ENCODE measurements around the gene LGALS3BP. TPM values are rescaled to one million over a fixed set of nuclear protein-coding genes. Genes with fewer than 3 reads are reported as not detected.
A peak's percentile ranks its signal among the peaks of the same experiment; 100 is the strongest.

LGALS3BP gene
- total and polyA plus RNA-seq, 2 of the 13 experiments (the other 11 are each of a cell fraction or from before 2014, with no cell fraction given) = 137 to 332 TPM

DNA sequence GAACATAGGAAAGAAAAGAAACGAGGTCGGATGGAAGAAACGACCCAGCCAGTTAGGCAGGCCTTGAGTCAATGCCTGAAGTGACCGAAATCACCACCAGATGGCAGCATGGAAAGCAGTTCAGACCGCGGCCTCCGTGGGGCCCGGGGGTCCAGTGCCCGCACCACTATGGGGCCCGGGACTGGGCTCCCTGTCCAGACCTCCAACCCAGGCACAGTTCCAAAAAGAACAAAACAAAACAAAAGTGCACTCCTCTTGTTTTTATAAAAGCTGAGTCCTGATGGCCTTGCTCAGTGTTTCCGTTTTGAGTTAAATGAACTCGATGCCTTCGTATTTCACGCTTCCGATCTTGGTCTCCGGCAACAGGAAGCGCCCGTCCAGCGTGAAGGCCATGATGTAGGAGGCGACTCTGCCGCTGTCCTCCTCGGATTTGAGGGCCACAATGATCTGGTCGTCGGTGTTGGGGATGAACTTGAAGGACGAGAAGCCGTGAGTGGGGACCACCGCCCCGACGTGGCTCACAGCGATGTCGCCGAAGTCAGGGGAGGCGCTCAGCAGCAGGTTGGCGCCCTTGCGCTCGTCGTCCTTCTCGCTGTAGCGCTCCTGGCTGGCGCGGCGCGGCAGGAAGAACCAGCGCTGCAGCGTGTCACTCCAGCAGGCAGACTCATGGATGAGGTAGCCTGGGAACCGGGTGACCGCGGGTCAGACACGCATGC is 13.7 kb upstream of the LGALS3BP start (continued):
- TF ChIP-seq, protein P1, sequence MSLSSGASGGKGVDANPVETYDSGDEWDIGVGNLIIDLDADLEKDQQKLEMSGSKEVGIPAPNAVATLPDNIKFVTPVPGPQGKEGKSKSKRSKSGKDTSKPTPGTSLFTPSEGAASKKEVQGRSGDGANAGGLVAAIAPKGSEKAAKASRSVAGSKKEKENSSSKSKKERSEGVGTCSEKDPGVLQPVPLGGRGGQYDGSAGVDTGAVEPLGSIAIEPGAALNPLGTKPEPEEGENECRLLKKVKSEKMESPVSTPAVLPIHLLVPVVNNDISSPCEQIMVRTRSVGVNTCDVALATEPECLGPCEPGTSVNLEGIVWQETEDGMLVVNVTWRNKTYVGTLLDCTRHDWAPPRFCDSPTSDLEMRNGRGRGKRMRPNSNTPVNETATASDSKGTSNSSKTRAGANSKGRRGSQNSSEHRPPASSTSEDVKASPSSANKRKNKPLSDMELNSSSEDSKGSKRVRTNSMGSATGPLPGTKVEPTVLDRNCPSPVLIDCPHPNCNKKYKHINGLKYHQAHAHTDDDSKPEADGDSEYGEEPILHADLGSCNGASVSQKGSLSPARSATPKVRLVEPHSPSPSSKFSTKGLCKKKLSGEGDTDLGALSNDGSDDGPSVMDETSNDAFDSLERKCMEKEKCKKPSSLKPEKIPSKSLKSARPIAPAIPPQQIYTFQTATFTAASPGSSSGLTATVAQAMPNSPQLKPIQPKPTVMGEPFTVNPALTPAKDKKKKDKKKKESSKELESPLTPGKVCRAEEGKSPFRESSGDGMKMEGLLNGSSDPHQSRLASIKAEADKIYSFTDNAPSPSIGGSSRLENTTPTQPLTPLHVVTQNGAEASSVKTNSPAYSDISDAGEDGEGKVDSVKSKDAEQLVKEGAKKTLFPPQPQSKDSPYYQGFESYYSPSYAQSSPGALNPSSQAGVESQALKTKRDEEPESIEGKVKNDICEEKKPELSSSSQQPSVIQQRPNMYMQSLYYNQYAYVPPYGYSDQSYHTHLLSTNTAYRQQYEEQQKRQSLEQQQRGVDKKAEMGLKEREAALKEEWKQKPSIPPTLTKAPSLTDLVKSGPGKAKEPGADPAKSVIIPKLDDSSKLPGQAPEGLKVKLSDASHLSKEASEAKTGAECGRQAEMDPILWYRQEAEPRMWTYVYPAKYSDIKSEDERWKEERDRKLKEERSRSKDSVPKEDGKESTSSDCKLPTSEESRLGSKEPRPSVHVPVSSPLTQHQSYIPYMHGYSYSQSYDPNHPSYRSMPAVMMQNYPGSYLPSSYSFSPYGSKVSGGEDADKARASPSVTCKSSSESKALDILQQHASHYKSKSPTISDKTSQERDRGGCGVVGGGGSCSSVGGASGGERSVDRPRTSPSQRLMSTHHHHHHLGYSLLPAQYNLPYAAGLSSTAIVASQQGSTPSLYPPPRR (CRISPR knock-in tag; IDR thresholded peaks at IDR 0.05; ENCODE audit: borderline replicate concordance) = no peak
- TF ChIP-seq XRCC5 (optimal IDR thresholded peaks at IDR 0.05; ENCODE audit: low read length) (peak; percentile 80), HMG20A (CRISPR knock-in tag; IDR thresholded peaks at IDR 0.05; ENCODE audit: borderline replicate concordance) (no peak), ZNF296 (CRISPR knock-in tag; conservative IDR thresholded peaks at IDR 0.05) (no peak), ZNF547 (CRISPR knock-in tag; IDR thresholded peaks at IDR 0.05) (peak; percentile 62; the same call in 1 of the 2 replicates), ZNF766 (CRISPR knock-in tag; IDR thresholded peaks at IDR 0.05; ENCODE audit: borderline replicate concordance) (0 out of 2 replicates have a peak, but pooled peaks have one; percentile 29), MAF1 (CRISPR knock-in tag; IDR thresholded peaks at IDR 0.05; ENCODE audit: borderline replicate concordance) (no peak), STAG1 (CRISPR knock-in tag; IDR thresholded peaks at IDR 0.05) (peak; percentile 66), ZNF713 (CRISPR knock-in tag; IDR thresholded peaks at IDR 0.05) (no peak), KDM2A (CRISPR knock-in tag; IDR thresholded peaks at IDR 0.05; ENCODE audit: borderline replicate concordance, low read depth) (peak; percentile 35; the same call in 1 of the 2 replicates), MED8 (CRISPR knock-in tag; IDR thresholded peaks at IDR 0.05; ENCODE audit: insufficient replicate concordance) (no peak), ZNF160 (CRISPR knock-in tag; IDR thresholded peaks at IDR 0.05) (no peak), POGZ (CRISPR knock-in tag; IDR thresholded peaks at IDR 0.05) (no peak)
- TF ChIP-seq, protein P2, sequence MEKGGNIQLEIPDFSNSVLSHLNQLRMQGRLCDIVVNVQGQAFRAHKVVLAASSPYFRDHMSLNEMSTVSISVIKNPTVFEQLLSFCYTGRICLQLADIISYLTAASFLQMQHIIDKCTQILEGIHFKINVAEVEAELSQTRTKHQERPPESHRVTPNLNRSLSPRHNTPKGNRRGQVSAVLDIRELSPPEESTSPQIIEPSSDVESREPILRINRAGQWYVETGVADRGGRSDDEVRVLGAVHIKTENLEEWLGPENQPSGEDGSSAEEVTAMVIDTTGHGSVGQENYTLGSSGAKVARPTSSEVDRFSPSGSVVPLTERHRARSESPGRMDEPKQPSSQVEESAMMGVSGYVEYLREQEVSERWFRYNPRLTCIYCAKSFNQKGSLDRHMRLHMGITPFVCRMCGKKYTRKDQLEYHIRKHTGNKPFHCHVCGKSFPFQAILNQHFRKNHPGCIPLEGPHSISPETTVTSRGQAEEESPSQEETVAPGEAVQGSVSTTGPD (CRISPR knock-in tag; IDR thresholded peaks at IDR 0.05) = no peak
- TF ChIP-seq, protein P3, sequence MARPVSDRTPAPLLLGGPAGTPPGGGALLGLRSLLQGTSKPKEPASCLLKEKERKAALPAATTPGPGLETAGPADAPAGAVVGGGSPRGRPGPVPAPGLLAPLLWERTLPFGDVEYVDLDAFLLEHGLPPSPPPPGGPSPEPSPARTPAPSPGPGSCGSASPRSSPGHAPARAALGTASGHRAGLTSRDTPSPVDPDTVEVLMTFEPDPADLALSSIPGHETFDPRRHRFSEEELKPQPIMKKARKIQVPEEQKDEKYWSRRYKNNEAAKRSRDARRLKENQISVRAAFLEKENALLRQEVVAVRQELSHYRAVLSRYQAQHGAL (CRISPR knock-in tag; IDR thresholded peaks at IDR 0.05; ENCODE audit: not compliant biosample characterization) = no peak
- TF ChIP-seq, protein P4, sequence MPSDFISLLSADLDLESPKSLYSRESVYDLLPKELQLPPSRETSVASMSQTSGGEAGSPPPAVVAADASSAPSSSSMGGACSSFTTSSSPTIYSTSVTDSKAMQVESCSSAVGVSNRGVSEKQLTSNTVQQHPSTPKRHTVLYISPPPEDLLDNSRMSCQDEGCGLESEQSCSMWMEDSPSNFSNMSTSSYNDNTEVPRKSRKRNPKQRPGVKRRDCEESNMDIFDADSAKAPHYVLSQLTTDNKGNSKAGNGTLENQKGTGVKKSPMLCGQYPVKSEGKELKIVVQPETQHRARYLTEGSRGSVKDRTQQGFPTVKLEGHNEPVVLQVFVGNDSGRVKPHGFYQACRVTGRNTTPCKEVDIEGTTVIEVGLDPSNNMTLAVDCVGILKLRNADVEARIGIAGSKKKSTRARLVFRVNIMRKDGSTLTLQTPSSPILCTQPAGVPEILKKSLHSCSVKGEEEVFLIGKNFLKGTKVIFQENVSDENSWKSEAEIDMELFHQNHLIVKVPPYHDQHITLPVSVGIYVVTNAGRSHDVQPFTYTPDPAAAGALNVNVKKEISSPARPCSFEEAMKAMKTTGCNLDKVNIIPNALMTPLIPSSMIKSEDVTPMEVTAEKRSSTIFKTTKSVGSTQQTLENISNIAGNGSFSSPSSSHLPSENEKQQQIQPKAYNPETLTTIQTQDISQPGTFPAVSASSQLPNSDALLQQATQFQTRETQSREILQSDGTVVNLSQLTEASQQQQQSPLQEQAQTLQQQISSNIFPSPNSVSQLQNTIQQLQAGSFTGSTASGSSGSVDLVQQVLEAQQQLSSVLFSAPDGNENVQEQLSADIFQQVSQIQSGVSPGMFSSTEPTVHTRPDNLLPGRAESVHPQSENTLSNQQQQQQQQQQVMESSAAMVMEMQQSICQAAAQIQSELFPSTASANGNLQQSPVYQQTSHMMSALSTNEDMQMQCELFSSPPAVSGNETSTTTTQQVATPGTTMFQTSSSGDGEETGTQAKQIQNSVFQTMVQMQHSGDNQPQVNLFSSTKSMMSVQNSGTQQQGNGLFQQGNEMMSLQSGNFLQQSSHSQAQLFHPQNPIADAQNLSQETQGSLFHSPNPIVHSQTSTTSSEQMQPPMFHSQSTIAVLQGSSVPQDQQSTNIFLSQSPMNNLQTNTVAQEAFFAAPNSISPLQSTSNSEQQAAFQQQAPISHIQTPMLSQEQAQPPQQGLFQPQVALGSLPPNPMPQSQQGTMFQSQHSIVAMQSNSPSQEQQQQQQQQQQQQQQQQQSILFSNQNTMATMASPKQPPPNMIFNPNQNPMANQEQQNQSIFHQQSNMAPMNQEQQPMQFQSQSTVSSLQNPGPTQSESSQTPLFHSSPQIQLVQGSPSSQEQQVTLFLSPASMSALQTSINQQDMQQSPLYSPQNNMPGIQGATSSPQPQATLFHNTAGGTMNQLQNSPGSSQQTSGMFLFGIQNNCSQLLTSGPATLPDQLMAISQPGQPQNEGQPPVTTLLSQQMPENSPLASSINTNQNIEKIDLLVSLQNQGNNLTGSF (CRISPR knock-in tag; IDR thresholded peaks at IDR 0.05) = peak; percentile 19; the same call in 1 of the 2 replicates

All from HepG2 (cell line).